ENCODE measurements around the gene TNKS1BP1.

The TNKS1BP1 gene

GRCh38 chr11:57306161-57306876 is 18.4 kb downstream of the TNKS1BP1 start:
- DNase-seq (ENCODE audit: extremely low spot score): no peak
- ChIA-PET POLR2A (no interaction called here), CTCF (no interaction called here)
- no peak for TF ChIP-seq SUZ12 (IDR thresholded peaks at IDR 0.05)
- no peak for TF ChIP-seq PKNOX1 (IDR thresholded peaks at IDR 0.05)
- no peak for TF ChIP-seq ELF4 (IDR thresholded peaks at IDR 0.05)

- TF ChIP-seq FOXK2 (IDR thresholded peaks at IDR 0.05): no peak
- no peak for TF ChIP-seq PKNOX1 (IDR thresholded peaks at IDR 0.05)
- no peak for TF ChIP-seq NFRKB (IDR thresholded peaks at IDR 0.05)
- no peak for TF ChIP-seq FOXA1 (IDR thresholded peaks at IDR 0.05)
- no peak for DNase-seq (ENCODE audit: extremely low spot score)
- ChIA-PET CTCF (no interaction called here), POLR2A (no interaction called here)
Observed at GRCh38 chr11:57305523-57305922, 19.2 kb downstream of the TNKS1BP1 start.

GRCh38 chr11:57303990-57304579 is 20.7 kb downstream of the TNKS1BP1 start:
- ChIA-PET CTCF (no interaction called here), POLR2A (interaction anchor here (1.0 kb wide), 1 partner anchor 14 kb away, joined by 4 read pairs; no protein-coding TSS in a partner anchor)
- no peak for TF ChIP-seq PKNOX1 (IDR thresholded peaks at IDR 0.05)
- TF ChIP-seq LEF1 (IDR thresholded peaks at IDR 0.05; ENCODE audit: borderline replicate concordance): no peak
- no peak for TF ChIP-seq FOXA1 (IDR thresholded peaks at IDR 0.05)
- TF ChIP-seq CTBP1 (IDR thresholded peaks at IDR 0.05; ENCODE audit: borderline replicate concordance): no peak
- no peak for TF ChIP-seq SUZ12 (IDR thresholded peaks at IDR 0.05)
- TF ChIP-seq ZNF384 (IDR thresholded peaks at IDR 0.05): no peak
- TF ChIP-seq NFRKB (IDR thresholded peaks at IDR 0.05): no peak
- no peak for TF ChIP-seq L3MBTL2 (conservative IDR thresholded peaks at IDR 0.05)
- TF ChIP-seq FOXK2 (IDR thresholded peaks at IDR 0.05): no peak
- no peak for TF ChIP-seq SP1 (IDR thresholded peaks at IDR 0.05)
- TF ChIP-seq HDGF (IDR thresholded peaks at IDR 0.05; ENCODE audit: borderline replicate concordance): no peak
- no peak for TF ChIP-seq TARDBP (IDR thresholded peaks at IDR 0.05)
- no peak for TF ChIP-seq BHLHE40 (IDR thresholded peaks at IDR 0.05; ENCODE audit: borderline replicate concordance)
- no peak for TF ChIP-seq FOXM1 (IDR thresholded peaks at IDR 0.05; ENCODE audit: borderline replicate concordance)
- no peak for TF ChIP-seq ARNT (IDR thresholded peaks at IDR 0.05)
- no peak for TF ChIP-seq ELF4 (IDR thresholded peaks at IDR 0.05)
- DNase-seq (ENCODE audit: extremely low spot score): no peak

GRCh38 chr11:57303280-57303989 is 21.3 kb downstream of the TNKS1BP1 start:
- no peak for TF ChIP-seq NFRKB (IDR thresholded peaks at IDR 0.05)
- TF ChIP-seq ZNF384 (IDR thresholded peaks at IDR 0.05): no peak
- no peak for TF ChIP-seq L3MBTL2 (conservative IDR thresholded peaks at IDR 0.05)
- TF ChIP-seq BHLHE40 (IDR thresholded peaks at IDR 0.05; ENCODE audit: borderline replicate concordance): no peak
- no peak for TF ChIP-seq SUZ12 (IDR thresholded peaks at IDR 0.05)
- no peak for TF ChIP-seq HDGF (IDR thresholded peaks at IDR 0.05; ENCODE audit: borderline replicate concordance)
- no peak for TF ChIP-seq FOXK2 (IDR thresholded peaks at IDR 0.05)
- TF ChIP-seq LEF1 (IDR thresholded peaks at IDR 0.05; ENCODE audit: borderline replicate concordance): no peak
- TF ChIP-seq TARDBP (IDR thresholded peaks at IDR 0.05): no peak
- no peak for TF ChIP-seq ARNT (IDR thresholded peaks at IDR 0.05)
- no peak for TF ChIP-seq SP1 (IDR thresholded peaks at IDR 0.05)
- DNase-seq (ENCODE audit: extremely low spot score): no peak

GRCh38 chr11:57302489-57302888 is 22.3 kb downstream of the TNKS1BP1 start:
- ChIA-PET CTCF (no interaction called here), POLR2A (no interaction called here)
- DNase-seq (ENCODE audit: extremely low spot score): no peak
- TF ChIP-seq ZNF384 (IDR thresholded peaks at IDR 0.05) (no peak), SP1 (IDR thresholded peaks at IDR 0.05) (no peak), L3MBTL2 (conservative IDR thresholded peaks at IDR 0.05) (no peak), PKNOX1 (IDR thresholded peaks at IDR 0.05) (no peak)

More at GRCh38 chr11:57303280-57303989, 21.3 kb downstream of the TNKS1BP1 start:
- ChIA-PET CTCF (no interaction called here), POLR2A (no interaction called here)
